Transverse colon (tissue), 4 donors: ENCODE results near the gene FBN2.

Source experiments
- POLR2A ChIP-seq: fragments of 450-650 bp; IDR thresholded peaks from one replicate; pipeline ENCODE4 v1.6.1; 2016; ENCODE audit warnings: antibody characterized with exemption, mild to moderate bottlenecking, moderate library complexity
- POLR2AphosphoS5 ChIP-seq, 3 donors: sonication (generic); formaldehyde crosslinking; IDR thresholded peaks; one replicate each; pipeline ENCODE4 v1.6.1; 2016; ENCODE audit warnings: antibody characterized with exemption in 3 of 3
- TF ChIP-seq, protein P1 (sequence below), 5 experiments: fragments of 200-600 bp in 3 of 5; fragments of 450-650 bp in 2 of 5; sonication (generic) in 3 of 5; IDR thresholded peaks; 1 replicate in 2 of 5; 2 replicates in 3 of 5; pipeline ENCODE4 v1.5.1; 2016 to 2017; ENCODE audit warnings: antibody characterized with exemption in 5 of 5, inconsistent platforms in 3 of 5, mild to moderate bottlenecking in 2 of 5, moderate library complexity in 1 of 5

DNA sequence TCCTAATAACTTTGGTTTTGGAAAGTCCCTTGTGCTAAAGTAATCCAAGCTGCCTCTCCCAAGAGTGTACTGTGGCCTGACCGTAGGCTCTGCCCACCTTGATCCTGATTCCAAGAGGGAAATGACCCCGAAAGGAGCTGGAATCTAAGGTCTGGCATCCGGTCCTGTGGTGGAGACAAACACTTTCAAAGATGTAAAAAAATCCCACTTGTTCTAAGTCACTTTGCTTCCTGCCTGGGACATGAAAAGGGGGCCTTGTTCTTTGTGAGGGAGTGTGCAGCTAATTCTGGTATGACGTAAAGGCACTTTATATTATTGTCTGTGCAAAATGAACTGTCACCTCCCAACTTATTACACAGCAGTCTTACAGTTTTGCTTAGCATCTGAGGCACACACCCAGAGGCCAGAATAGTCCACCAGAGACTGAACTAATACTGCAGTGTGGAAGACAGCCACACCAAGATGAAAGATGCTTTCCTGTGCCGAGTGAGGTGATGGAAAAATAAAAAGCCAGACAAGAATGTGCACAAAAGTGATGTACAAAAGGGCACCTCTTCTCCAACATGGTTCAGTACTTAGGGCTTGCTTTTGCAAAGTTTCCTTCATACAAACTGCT, 325.7 kb downstream of the FBN2 start:
- TF ChIP-seq POLR2A (no peak), POLR2AphosphoS5 (IDR thresholded peaks at IDR 0.05) (no peak)
- TF ChIP-seq, protein P1, sequence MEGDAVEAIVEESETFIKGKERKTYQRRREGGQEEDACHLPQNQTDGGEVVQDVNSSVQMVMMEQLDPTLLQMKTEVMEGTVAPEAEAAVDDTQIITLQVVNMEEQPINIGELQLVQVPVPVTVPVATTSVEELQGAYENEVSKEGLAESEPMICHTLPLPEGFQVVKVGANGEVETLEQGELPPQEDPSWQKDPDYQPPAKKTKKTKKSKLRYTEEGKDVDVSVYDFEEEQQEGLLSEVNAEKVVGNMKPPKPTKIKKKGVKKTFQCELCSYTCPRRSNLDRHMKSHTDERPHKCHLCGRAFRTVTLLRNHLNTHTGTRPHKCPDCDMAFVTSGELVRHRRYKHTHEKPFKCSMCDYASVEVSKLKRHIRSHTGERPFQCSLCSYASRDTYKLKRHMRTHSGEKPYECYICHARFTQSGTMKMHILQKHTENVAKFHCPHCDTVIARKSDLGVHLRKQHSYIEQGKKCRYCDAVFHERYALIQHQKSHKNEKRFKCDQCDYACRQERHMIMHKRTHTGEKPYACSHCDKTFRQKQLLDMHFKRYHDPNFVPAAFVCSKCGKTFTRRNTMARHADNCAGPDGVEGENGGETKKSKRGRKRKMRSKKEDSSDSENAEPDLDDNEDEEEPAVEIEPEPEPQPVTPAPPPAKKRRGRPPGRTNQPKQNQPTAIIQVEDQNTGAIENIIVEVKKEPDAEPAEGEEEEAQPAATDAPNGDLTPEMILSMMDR (IDR thresholded peaks at IDR 0.05): no peak
